ENCODE results near the gene NECAB3.

The NECAB3 gene

GRCh38 chr20:33621717-33622400 lies 52.4 kb downstream of the NECAB3 start:
- TF ChIP-seq, protein P1, sequence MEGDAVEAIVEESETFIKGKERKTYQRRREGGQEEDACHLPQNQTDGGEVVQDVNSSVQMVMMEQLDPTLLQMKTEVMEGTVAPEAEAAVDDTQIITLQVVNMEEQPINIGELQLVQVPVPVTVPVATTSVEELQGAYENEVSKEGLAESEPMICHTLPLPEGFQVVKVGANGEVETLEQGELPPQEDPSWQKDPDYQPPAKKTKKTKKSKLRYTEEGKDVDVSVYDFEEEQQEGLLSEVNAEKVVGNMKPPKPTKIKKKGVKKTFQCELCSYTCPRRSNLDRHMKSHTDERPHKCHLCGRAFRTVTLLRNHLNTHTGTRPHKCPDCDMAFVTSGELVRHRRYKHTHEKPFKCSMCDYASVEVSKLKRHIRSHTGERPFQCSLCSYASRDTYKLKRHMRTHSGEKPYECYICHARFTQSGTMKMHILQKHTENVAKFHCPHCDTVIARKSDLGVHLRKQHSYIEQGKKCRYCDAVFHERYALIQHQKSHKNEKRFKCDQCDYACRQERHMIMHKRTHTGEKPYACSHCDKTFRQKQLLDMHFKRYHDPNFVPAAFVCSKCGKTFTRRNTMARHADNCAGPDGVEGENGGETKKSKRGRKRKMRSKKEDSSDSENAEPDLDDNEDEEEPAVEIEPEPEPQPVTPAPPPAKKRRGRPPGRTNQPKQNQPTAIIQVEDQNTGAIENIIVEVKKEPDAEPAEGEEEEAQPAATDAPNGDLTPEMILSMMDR (IDR thresholded peaks at IDR 0.05; ENCODE audit: insufficient read depth, missing control alignments) = no peak
- FAIRE-seq = no peak
- no peak for DNase-seq (ENCODE audit: insufficient read length, low spot score)

GRCh38 chr20:33612001-33612400 lies 62.2 kb downstream of the NECAB3 start:
- no peak for DNase-seq (ENCODE audit: insufficient read length, low spot score)
- TF ChIP-seq, protein P1 (IDR thresholded peaks at IDR 0.05; ENCODE audit: insufficient read depth, missing control alignments) = no peak
- no peak for FAIRE-seq

GRCh38 chr20:33611106-33611505 lies 63.1 kb downstream of the NECAB3 start:
- no peak for DNase-seq (ENCODE audit: insufficient read length, low spot score)
- no peak for FAIRE-seq
- TF ChIP-seq, protein P1 (IDR thresholded peaks at IDR 0.05; ENCODE audit: insufficient read depth, missing control alignments) = no peak

DNA sequence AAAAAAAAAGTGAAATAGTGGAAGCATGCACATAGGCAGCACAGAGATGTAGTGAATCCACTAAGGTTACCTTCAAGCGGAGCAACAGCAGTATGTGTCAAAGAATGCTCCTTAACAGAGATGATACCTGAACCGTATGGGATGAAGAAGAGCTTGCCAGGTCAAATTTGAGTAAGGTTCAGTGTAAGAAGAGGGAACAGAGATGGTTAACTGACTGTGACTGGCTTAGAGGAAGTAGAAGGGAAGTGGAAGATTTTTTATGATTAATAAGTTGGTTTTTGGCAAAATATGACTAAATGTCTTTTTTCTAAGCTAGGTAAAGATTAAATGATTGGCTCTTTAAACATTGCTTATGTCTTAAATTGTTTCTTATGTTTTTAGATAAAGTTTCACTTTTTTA lies 64.7 kb downstream of the NECAB3 start:
- TF ChIP-seq, protein P1 (IDR thresholded peaks at IDR 0.05; ENCODE audit: insufficient read depth, missing control alignments) = no peak
- no peak for FAIRE-seq
- DNase-seq (ENCODE audit: insufficient read length, low spot score) = no peak

Data from D721Med (cell line).